Astrocyte (in vitro differentiated cells and primary cell): ENCODE measurements around the gene MUC15.

Source experiments
- CTCF ChIP-seq: IDR thresholded peaks from 2 replicates; pipeline ENCODE4 v1.5.1; 2011; ENCODE audit warnings: low read depth, mild to moderate bottlenecking, inconsistent platforms, low read length, moderate library complexity; ENCODE audit not compliant: insufficient read depth
- EZH2 ChIP-seq: IDR thresholded peaks from 2 replicates; pipeline ENCODE4 v1.6.1; 2012; ENCODE audit warnings: mild to moderate bottlenecking, low read length, inconsistent platforms; ENCODE audit not compliant: insufficient read depth

DNA sequence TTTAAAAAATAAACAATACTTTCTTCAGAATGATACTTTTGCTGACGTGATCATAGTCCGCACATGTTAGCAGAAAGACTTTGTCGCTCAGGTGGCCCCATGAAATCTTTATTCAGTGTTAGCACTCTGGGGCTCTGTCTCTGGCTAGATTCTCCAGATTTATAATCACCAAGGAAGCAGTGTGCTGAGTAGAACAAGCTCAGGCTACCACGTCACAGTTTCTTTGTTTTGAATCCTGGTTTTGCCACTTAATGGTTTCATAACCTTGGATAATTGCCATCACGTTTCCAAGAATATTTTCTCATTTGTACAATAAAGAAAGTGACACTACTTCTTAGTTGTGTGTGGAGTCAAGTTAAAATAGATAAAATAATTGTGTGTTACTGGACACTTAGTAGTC is 3.9 kb upstream of the MUC15 start:
- no peak for TF ChIP-seq CTCF
- no peak for TF ChIP-seq EZH2
